GM18502 (cell line): Measurements from ENCODE around the gene QPCT.

Experiments
- ATAC-seq: cut with Tn5 transposase; IDR thresholded peaks from one replicate; pipeline ENCODE4 v1.9.1; 2021; ENCODE audit warnings: mild to moderate bottlenecking; ENCODE audit not compliant: unreplicated experiment, poor library complexity

The QPCT gene

DNA sequence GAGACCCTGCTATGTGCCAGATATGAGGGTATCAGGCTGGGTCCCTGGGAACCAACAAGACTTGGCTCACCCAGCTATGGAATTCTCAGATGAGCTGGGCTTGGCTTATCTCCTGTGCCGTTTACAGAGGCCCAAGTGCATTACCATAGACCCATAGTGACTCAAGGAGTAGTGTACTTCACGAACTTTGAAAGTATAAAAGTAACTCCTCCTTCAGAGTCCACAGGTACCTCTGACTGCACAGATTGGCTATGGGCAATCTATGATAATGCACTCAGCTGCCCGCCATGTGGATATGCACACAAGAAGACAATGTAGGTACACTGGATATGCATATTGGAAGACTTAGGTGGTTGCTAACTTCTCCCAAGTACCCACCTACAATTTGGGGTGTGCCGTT, 78.4 kb downstream of the QPCT start:
- no peak for ATAC-seq
